Measurements from ENCODE around the gene STK39. TPM values are rescaled to one million over a fixed set of nuclear protein-coding genes. Genes with fewer than 3 reads are reported as not detected.

The STK39 gene
- total RNA-seq, 2 donors from 2014 or later = 21.8 to 43.1 TPM

GRCh38 chr2:167966937-167967913 lies 280.2 kb downstream of the STK39 start:
- Mint-ChIP-seq H3K9me3 (peaks cover 0 to 4% of the 10 kb centered on the region in 2 donors), H3K27ac (no peak overlapping the region)

DNA sequence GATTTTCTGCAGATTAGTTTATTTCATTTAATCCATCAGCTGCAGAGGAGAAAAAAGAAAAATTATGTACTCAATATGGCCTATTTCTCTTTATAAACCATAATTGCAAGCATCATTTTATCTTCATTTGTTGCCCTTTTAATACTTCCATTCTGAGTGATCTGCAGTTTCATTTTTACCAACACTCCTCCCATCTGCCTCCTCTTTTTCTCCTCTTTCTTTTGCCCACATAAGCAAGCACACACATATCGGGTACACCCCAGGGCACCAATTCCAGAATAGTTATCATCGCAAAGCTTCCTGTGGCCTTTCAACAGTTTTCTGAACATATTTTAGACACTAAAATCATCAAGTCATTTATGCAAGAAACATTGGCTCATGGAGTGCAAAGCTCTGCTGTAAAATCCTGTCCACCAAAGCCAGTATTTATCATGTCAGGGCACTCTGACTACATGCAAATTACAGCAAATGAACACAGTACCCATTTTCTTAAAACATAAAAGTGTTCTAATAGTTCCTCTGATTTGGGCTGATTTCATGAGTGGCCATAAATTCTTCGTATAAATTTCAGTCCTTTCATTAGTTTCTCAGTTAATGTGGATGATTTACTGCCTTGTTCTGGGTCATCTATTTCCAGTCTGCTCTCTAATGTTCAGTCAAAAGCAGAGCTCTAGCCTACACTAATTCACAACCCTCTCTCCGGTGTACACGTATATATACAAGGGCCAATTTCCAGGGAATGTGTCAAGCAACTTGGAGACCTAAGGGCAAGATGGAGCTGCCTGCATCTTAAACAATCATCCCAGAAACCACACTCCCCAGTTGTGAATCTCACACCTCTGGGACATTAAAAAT lies 281.3 kb downstream of the STK39 start:
- Mint-ChIP-seq H3K27ac (no peak overlapping the region), H3K36me3 (peaks cover 6 to 10% of the 10 kb centered on the region in 2 donors), H3K9me3 (no peaks in the 10 kb centered on the region)
- ATAC-seq (no peak), DNase-seq (ENCODE audit: low spot score in 2 of 2) (no peak)

More at GRCh38 chr2:167966937-167967913, 280.2 kb downstream of the STK39 start:
- ATAC-seq (no peak), DNase-seq (ENCODE audit: low spot score in 2 of 2) (no peak)
- H3K36me3 Mint-ChIP-seq = peaks cover 6 to 21% of the 10 kb centered on the region in 2 donors

- Mint-ChIP-seq H3K36me3 (peaks cover 6 to 7% of the 10 kb centered on the region in 2 donors), H3K9me3 (no peaks in the 10 kb centered on the region), H3K27ac (no peak overlapping the region)
- DNase-seq (ENCODE audit: low spot score in 2 of 2) = no peak
- ATAC-seq = no peak
Measured at GRCh38 chr2:167964650-167965413, 282.6 kb downstream of the STK39 start.

DNA sequence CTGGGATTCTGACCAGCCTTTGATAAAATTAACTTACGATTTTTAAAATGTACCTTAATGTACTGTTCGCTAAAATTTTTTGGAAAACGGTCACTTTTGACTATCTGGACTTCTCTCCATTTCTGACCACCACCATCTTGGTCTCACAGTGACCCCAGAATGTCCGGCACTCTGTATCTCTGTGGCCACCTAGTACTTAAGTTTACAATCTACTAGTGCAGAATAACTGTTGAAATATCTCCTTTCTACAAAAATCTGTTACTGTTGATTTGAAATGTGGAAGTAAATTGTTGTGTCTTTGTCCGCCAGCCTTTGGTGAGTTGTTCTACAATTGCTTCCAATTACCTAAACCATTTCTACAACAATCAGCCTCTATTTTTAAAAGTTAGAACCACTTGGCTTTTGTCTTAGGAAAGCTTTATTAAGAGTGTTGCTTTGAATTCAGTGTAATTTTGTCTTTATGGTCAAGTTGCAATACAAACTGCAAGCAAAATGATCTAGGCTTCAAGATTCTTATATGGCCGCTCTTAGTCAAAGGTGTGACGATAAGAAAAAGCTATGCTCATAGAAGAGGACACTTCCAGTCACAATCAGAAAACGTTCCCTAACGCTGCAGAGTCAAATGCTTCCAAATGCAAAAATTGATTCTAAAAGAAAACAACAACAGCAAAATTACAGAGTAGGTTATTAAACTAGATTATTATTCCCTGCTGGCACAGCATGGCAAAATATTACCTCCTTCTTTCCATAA lies 283.3 kb downstream of the STK39 start:
- Mint-ChIP-seq H3K27ac (no peak overlapping the region), H3K9me3 (no peaks in the 10 kb centered on the region), H3K36me3 (peaks cover 6 to 11% of the 10 kb centered on the region in 2 donors)
- DNase-seq (ENCODE audit: low spot score in 2 of 2) (no peak), ATAC-seq (no peak)

GRCh38 chr2:167962436-167963226 lies 284.8 kb downstream of the STK39 start:
- no peak for DNase-seq (ENCODE audit: low spot score in 2 of 2)
- H3K27ac Mint-ChIP-seq = no peak overlapping the region
- no peak for ATAC-seq
- peaks cover 6 to 11% of the 10 kb centered on the region in 2 donors for H3K36me3 Mint-ChIP-seq
- H3K9me3 Mint-ChIP-seq = no peaks in the 10 kb centered on the region

DNA sequence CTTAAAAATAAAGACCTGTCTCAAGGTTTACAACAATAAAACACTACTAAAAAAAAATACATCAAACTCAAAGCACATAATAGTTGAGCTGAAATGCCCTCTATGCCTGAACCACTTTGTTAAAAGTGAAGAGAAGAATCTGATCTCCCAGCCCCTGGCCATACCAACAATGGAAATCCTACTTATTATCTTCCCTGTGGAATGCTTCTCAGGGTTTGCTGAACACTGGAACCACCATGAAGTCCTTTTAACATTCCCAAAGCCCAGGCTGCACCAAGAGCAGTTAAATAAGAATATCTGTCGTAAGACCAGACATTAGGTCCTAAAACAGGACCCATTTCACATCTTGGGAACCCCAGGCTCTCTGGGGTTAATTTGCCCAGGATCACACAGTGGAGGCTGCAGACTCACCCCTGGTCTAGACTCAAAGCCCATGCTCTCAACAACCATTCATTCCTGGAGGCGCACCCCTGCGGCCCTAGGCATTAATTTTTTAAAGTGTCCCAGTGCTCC lies 285.8 kb downstream of the STK39 start:
- Mint-ChIP-seq H3K36me3 (peaks cover 6 to 11% of the 10 kb centered on the region in 2 donors), H3K9me3 (no peaks in the 10 kb centered on the region), H3K27ac (no peak overlapping the region)
- no peak for DNase-seq (ENCODE audit: low spot score in 2 of 2)
- no peak for ATAC-seq

DNA sequence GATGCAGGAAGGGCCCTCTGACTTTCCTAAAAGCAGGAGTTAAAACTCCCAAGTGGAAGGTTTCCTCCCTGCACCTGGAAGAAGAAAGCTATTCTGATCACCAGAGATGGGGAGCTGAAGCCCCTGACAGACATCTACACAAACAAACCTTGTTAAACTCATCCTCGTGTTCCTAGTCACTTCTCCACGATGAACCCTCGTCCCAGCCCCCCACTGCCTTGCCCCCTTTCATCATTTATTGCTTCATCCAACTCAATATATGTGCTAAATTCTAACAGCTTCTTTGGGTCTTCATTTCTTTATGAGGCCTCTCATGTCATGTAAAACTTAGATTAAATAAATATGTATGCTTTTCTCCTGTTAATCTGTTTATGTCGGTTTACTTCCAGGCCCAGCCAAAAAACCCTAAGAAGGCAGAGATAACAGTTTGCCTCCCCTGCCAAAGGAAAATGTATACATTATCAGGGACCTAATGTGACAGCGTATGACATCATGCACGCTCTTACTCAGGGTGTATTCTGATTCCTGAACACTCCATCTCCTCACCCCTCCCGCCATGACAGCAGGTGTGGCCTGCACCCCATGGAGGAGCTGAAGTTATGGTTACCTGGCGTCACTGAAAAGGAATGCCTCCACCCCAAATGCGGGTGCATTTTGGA lies 287.2 kb downstream of the STK39 start:
- Mint-ChIP-seq H3K9me3 (no peaks in the 10 kb centered on the region), H3K27ac (no peak overlapping the region), H3K36me3 (peaks cover 6 to 11% of the 10 kb centered on the region in 2 donors)
- ATAC-seq = no peak
- no peak for DNase-seq (ENCODE audit: low spot score in 2 of 2)

GRCh38 chr2:167957662-167958061 lies 289.7 kb downstream of the STK39 start:
- ATAC-seq (peak in 1 of 2 donors; percentile 66), DNase-seq (ENCODE audit: low spot score in 2 of 2) (no peak)
- Mint-ChIP-seq H3K27ac (peak overlapping the region in 1 of 2 donors; percentile 1), H3K9me3 (no peaks in the 10 kb centered on the region), H3K36me3 (peaks cover 7 to 9% of the 10 kb centered on the region in 2 donors)

GRCh38 chr2:167955264-167955906 lies 292.0 kb downstream of the STK39 start:
- no peaks in the 10 kb centered on the region for H3K9me3 Mint-ChIP-seq
- no peak for DNase-seq (ENCODE audit: low spot score in 2 of 2)
- no peak for ATAC-seq
- peak overlapping the region in 1 of 2 donors; percentile 15 for H3K27ac Mint-ChIP-seq
- peaks cover 5 to 8% of the 10 kb centered on the region in 2 donors for H3K36me3 Mint-ChIP-seq

- ATAC-seq = no peak
- no peaks in the 10 kb centered on the region for H3K9me3 Mint-ChIP-seq
Measured at GRCh38 chr2:167954495-167954894, 292.9 kb downstream of the STK39 start.

GRCh38 chr2:167953776-167954175 lies 293.6 kb downstream of the STK39 start:
- DNase-seq (ENCODE audit: low spot score in 2 of 2) (no peak), ATAC-seq (no peak)
- Mint-ChIP-seq H3K27ac (no peak overlapping the region), H3K9me3 (peaks cover 0 to 4% of the 10 kb centered on the region in 2 donors), H3K36me3 (peaks cover 0 to 8% of the 10 kb centered on the region in 2 donors)

More at GRCh38 chr2:167954495-167954894, 292.9 kb downstream of the STK39 start:
- no peak overlapping the region for H3K27ac Mint-ChIP-seq
- H3K36me3 Mint-ChIP-seq = peaks cover under 1 to 8% of the 10 kb centered on the region in 2 donors
- no peak for DNase-seq (ENCODE audit: low spot score in 2 of 2)

GRCh38 chr2:167950571-167950970 lies 296.8 kb downstream of the STK39 start:
- no peak for ATAC-seq
- no peak for DNase-seq (ENCODE audit: low spot score in 2 of 2)
- H3K9me3 Mint-ChIP-seq = peaks cover 0 to 20% of the 10 kb centered on the region in 2 donors
- H3K27ac Mint-ChIP-seq = no peak overlapping the region
- H3K36me3 Mint-ChIP-seq = peaks cover 0 to 8% of the 10 kb centered on the region in 2 donors

- no peak for ATAC-seq
- H3K9me3 Mint-ChIP-seq = peaks cover 0 to 21% of the 10 kb centered on the region in 2 donors
- H3K27ac Mint-ChIP-seq = no peak overlapping the region
- DNase-seq (ENCODE audit: low spot score in 2 of 2) = no peak
- H3K36me3 Mint-ChIP-seq = no peaks in the 10 kb centered on the region
Measured at GRCh38 chr2:167946441-167946841, 301.0 kb downstream of the STK39 start.
